ENCODE measurements around the gene HEATR3.

DNA sequence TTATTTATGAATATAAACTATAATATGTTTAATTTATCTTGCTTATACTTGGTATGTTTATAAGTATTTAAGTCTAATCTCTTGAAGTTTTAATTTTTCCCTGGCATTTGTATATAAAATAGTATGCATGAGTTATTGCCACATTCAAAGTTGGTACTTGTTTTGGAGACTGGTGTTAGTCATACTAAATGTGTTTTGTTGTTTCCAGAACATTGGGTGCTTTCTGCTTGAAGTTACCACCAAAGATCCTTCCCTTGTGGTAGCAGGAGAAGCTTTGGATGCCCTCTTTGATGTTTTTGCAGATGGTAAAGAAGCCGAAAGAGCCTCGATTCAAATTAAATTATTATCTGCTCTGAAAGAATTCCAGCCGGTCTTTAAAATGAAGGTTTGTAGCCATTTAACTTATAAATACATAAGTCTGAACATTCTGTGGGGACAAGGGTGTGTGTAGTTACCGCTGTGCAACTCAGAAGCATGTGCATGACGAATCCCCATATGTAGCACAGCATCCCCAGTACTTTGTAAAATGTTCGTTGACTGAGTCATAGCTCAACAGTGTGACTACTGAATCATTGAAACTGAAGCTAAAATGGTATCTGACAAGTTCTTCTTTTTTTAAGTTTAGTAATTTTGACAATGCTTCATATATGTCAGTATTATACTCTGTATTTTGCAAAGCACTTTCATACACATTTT is 36.4 kb downstream of the HEATR3 start:
- TF ChIP-seq CTCF (IDR thresholded peaks at IDR 0.05) (no peak), EZH2 (IDR thresholded peaks at IDR 0.05; ENCODE audit: borderline replicate concordance, insufficient read depth, low read depth, low read length, poor library complexity, severe bottlenecking) (no peak)
